ENCODE results near the gene ALKBH3.

- TF ChIP-seq CTCF (IDR thresholded peaks at IDR 0.05; ENCODE audit: low read depth, low read length, missing input control) (no peak), RAD21 (IDR thresholded peaks at IDR 0.05) (no peak), EGR1 (IDR thresholded peaks at IDR 0.05; ENCODE audit: low read depth in 2 of 2) (no peak), REST (IDR thresholded peaks at IDR 0.05) (no peak), GABPA (IDR thresholded peaks at IDR 0.05 in 1 of 2, conservative IDR thresholded peaks at IDR 0.05 in 1 of 2) (no peak), ZBTB33 (IDR thresholded peaks at IDR 0.05) (no peak), YY1 (IDR thresholded peaks at IDR 0.05) (no peak), MAX (IDR thresholded peaks at IDR 0.05) (no peak), FOXA2 (IDR thresholded peaks at IDR 0.05) (no peak), JUND (IDR thresholded peaks at IDR 0.05) (no peak)
These were observed 44.7 kb downstream of the ALKBH3 start for GRCh38 chr11:43925063-43925931.
